HCT116 (cell line): ENCODE data around the gene CDH4. TPM values are rescaled to one million over a fixed set of nuclear protein-coding genes. Genes with fewer than 3 reads are reported as not detected.

Experiments used
- ATAC-seq: fragments of 200-7000 bp; cut with Tn5 transposase; 2 replicates; pipeline ENCODE4 v1.9.1; 2020; ENCODE audit warnings: mild to moderate bottlenecking, moderate library complexity
- BruUV-seq: library from RNA; stranded (reverse); fragments of 400-500 nt; replicated peaks from 2 replicates; lab custom pipeline; 2021; lab: Mats Ljungman, UMichigan
- CTCF ChIA-PET: fragments of 300-600 bp; sonication (Branson Sonifier 250); formaldehyde crosslinking; loops from one replicate; lab custom pipeline; 2021; ENCODE audit warnings: antibody characterized with exemption; lab: Charles Lee
- POLR2A ChIA-PET: fragments of 300-600, 350-600 bp; sonication (Branson Sonifier 250); formaldehyde crosslinking; loops from one replicate; lab custom pipeline; 2021; ENCODE audit warnings: antibody characterized with exemption; lab: Charles Lee
- RAD21 ChIA-PET, 2 experiments: fragments of 300-600 bp; sonication (Branson Sonifier 250); formaldehyde crosslinking; loops; one replicate each; lab custom pipeline; 2023; ENCODE audit warnings: low total read pairs in 2 of 2; ENCODE audit not compliant: uncharacterized antibody in 2 of 2, unreplicated experiment in 2 of 2, low non-redundant PET in 1 of 2; lab: Charles Lee
- DNase-seq: peaks from one replicate; pipeline ENCODE4 v3.0.0-alpha.2; 2010; ENCODE audit warnings: low read depth, low spot score
- H2AFZ ChIP-seq: fragments of 200-600 bp; shearing (Covaris generic), sonication (generic); 2 replicates; pipeline ENCODE4 v1.6.1; 2017; ENCODE audit warnings: low read depth, mixed run types, mixed read lengths, antibody characterized with exemption, low read length; ENCODE audit not compliant: poor library complexity, severe bottlenecking
- H3K27ac ChIP-seq: 2 replicates; pipeline ENCODE4 v1.5.1; 2012; ENCODE audit warnings: low read depth, low read length
- H3K27me3 ChIP-seq: fragments of 200-600 bp; sonication (generic); 2 replicates; pipeline ENCODE4 v1.6.1; 2016; ENCODE audit warnings: mixed run types, low read length, mixed read lengths; ENCODE audit not compliant: insufficient read depth
- H3K36me3 ChIP-seq, 2 experiments: fragments of 200-500 bp in 1 of 2; fragments of 200-600 bp in 1 of 2; sonication (Bioruptor generic) in 1 of 2; sonication (generic) in 1 of 2; 2 replicates each; pipeline versions ENCODE4 v1.5.1 to v1.6.1; 2014 to 2016; ENCODE audit warnings: low read length in 2 of 2, inconsistent platforms in 1 of 2, mixed read lengths in 1 of 2, mixed run types in 1 of 2; ENCODE audit not compliant: insufficient read depth in 2 of 2, control insufficient read depth in 1 of 2
- H3K4me1 ChIP-seq, 2 experiments: fragments of 200-600 bp in 1 of 2; sonication (generic) in 1 of 2; 2 replicates each; pipeline versions ENCODE4 v1.5.1 to v1.6.1; 2012 to 2017; ENCODE audit warnings: low read length in 2 of 2, inconsistent platforms in 1 of 2, mild to moderate bottlenecking in 1 of 2, mixed read lengths in 1 of 2, mixed run types in 1 of 2, moderate library complexity in 1 of 2; ENCODE audit not compliant: insufficient read depth in 2 of 2, control insufficient read depth in 1 of 2
- H3K4me2 ChIP-seq: fragments of 200-600 bp; sonication (generic); 2 replicates; pipeline ENCODE4 v1.6.1; 2017; ENCODE audit warnings: mixed run types, low read length, mixed read lengths
- H3K4me3 ChIP-seq, 2 experiments: fragments of 200-600 bp in 1 of 2; sonication (generic) in 1 of 2; replicated peaks in 1 of 2; 2 replicates each; pipeline ENCODE4 v1.5.1; 2011 to 2016; ENCODE audit warnings: low read length in 2 of 2, control low read depth in 1 of 2, low read depth in 1 of 2, mild to moderate bottlenecking in 1 of 2, mixed read lengths in 1 of 2, mixed run types in 1 of 2
- H3K79me2 ChIP-seq: fragments of 200-600 bp; sonication (generic); 2 replicates; pipeline ENCODE4 v1.6.1; 2017; ENCODE audit warnings: mild to moderate bottlenecking, mixed run types, low read length, moderate library complexity, mixed read lengths; ENCODE audit not compliant: insufficient read depth
- H3K9ac ChIP-seq: fragments of 200-600 bp; sonication (generic); 2 replicates; pipeline ENCODE4 v1.6.1; 2016; ENCODE audit warnings: low read length, mixed read lengths
- H3K9me2 ChIP-seq: fragments of 200-600 bp; sonication (generic), shearing (Covaris generic); 2 replicates; pipeline ENCODE4 v1.6.1; 2017; ENCODE audit warnings: mixed run types, mild to moderate bottlenecking, moderate library complexity; ENCODE audit not compliant: insufficient read depth
- H3K9me3 ChIP-seq, 2 experiments: fragments of 200-500 bp in 1 of 2; fragments of 200-600 bp in 1 of 2; sonication (Bioruptor generic) in 1 of 2; sonication (generic) in 1 of 2; 2 replicates each; pipeline ENCODE4 v1.6.1; 2014 to 2017; ENCODE audit warnings: low read length in 2 of 2, mixed read lengths in 2 of 2, inconsistent platforms in 1 of 2, low read depth in 1 of 2, mild to moderate bottlenecking in 1 of 2, mixed run types in 1 of 2, moderate library complexity in 1 of 2; ENCODE audit not compliant: control insufficient read depth in 1 of 2, insufficient read depth in 1 of 2
- H4K20me1 ChIP-seq: fragments of 200-600 bp; sonication (generic), shearing (Covaris generic); 2 replicates; pipeline ENCODE4 v1.6.1; 2017; ENCODE audit warnings: mixed run types, mild to moderate bottlenecking, moderate library complexity; ENCODE audit not compliant: insufficient read depth
- ATF3 ChIP-seq: IDR thresholded peaks from 2 replicates; pipeline ENCODE4 v1.6.1; 2012
- CBX3 ChIP-seq: IDR thresholded peaks from 2 replicates; pipeline ENCODE4 v1.6.1; 2012; ENCODE audit warnings: low read depth
- CEBPB ChIP-seq: IDR thresholded peaks from 2 replicates; pipeline ENCODE4 v1.6.1; 2012; ENCODE audit warnings: low read depth
- EGR1 ChIP-seq: IDR thresholded peaks from 2 replicates; pipeline ENCODE4 v1.6.1; 2012; ENCODE audit warnings: low read depth
- EZH2 ChIP-seq: fragments of 200-600 bp; sonication (generic); IDR thresholded peaks from 2 replicates; pipeline ENCODE4 v1.6.1; 2017; ENCODE audit warnings: antibody characterized with exemption, mixed run types
- EZH2phosphoT487 ChIP-seq: fragments of 200-600 bp; IDR thresholded peaks from 2 replicates; pipeline ENCODE4 v1.6.1; 2018; ENCODE audit warnings: antibody characterized with exemption, borderline replicate concordance
- FOSL1 ChIP-seq: IDR thresholded peaks from 2 replicates; pipeline ENCODE4 v1.6.1; 2012; ENCODE audit warnings: low read depth
- MAX ChIP-seq: IDR thresholded peaks from 2 replicates; pipeline ENCODE4 v1.6.1; 2012
- POLR2A ChIP-seq: IDR thresholded peaks from 2 replicates; pipeline ENCODE4 v1.7.0; 2011; ENCODE audit warnings: borderline replicate concordance; ENCODE audit not compliant: insufficient read depth, insufficient read length; ENCODE audit errors: extremely low read depth
- POLR2AphosphoS5 ChIP-seq: IDR thresholded peaks from 2 replicates; pipeline ENCODE4 v1.6.1; 2011; ENCODE audit warnings: mild to moderate bottlenecking, low read depth, low read length, moderate library complexity
- RAD21 ChIP-seq: IDR thresholded peaks from 2 replicates; pipeline ENCODE4 v1.6.1; 2012; ENCODE audit warnings: low read depth, mild to moderate bottlenecking
- SP1 ChIP-seq: IDR thresholded peaks from 2 replicates; pipeline ENCODE4 v1.6.1; 2012; ENCODE audit warnings: low read depth
- SRF ChIP-seq: IDR thresholded peaks from 2 replicates; pipeline ENCODE4 v1.6.1; 2012; ENCODE audit warnings: low read depth
- TCF7L2 ChIP-seq: IDR thresholded peaks from 2 replicates; pipeline ENCODE4 v1.7.0; 2011; ENCODE audit warnings: borderline replicate concordance, inconsistent platforms; ENCODE audit not compliant: insufficient read depth, insufficient read length; ENCODE audit errors: extremely low read depth
- YY1 ChIP-seq: IDR thresholded peaks from 2 replicates; pipeline ENCODE4 v1.6.1; 2011; ENCODE audit warnings: low read length, low read depth, moderate library complexity, mild to moderate bottlenecking; ENCODE audit not compliant: insufficient replicate concordance; ENCODE audit errors: extremely low read depth
- ZBTB33 ChIP-seq: IDR thresholded peaks from 2 replicates; pipeline ENCODE4 v1.6.1; 2011; ENCODE audit warnings: mild to moderate bottlenecking, low read length, moderate library complexity; ENCODE audit not compliant: insufficient replicate concordance; ENCODE audit errors: extremely low read depth
- ZFX ChIP-seq: fragments of 450-650 bp; IDR thresholded peaks from 2 replicates; pipeline ENCODE4 v1.6.1; 2017
- intact Hi-C: fragments of 100-400 bp; cut with micrococcal nuclease; formaldehyde crosslinking; loops from 2 replicates; pipeline ENCODE4 v1.10.0; 2022
- total RNA-seq: library from RNA; stranded (reverse); gene quantifications from one replicate; pipeline ENCODE4 v1.2.1, GENCODE V29; 2021; ENCODE audit not compliant: unreplicated experiment
- TF ChIP-seq, protein P1 (sequence below), 3 experiments: fragments of 200-600 bp in 1 of 3; sonication (generic) in 1 of 3; IDR thresholded peaks in 2 of 3; conservative IDR thresholded peaks in 1 of 3; 2 replicates each; pipeline ENCODE4 v1.5.1; 2012 to 2017; ENCODE audit warnings: low read depth in 2 of 3, low read length in 2 of 3, antibody characterized with exemption in 1 of 3, borderline replicate concordance in 1 of 3, control low read depth in 1 of 3, mild to moderate bottlenecking in 1 of 3, mixed read lengths in 1 of 3, mixed run types in 1 of 3, moderate library complexity in 1 of 3; ENCODE audit not compliant: insufficient read depth in 1 of 3

CDH4 gene
- total RNA-seq, 1 experiment from 2014 or later = not detected

DNA sequence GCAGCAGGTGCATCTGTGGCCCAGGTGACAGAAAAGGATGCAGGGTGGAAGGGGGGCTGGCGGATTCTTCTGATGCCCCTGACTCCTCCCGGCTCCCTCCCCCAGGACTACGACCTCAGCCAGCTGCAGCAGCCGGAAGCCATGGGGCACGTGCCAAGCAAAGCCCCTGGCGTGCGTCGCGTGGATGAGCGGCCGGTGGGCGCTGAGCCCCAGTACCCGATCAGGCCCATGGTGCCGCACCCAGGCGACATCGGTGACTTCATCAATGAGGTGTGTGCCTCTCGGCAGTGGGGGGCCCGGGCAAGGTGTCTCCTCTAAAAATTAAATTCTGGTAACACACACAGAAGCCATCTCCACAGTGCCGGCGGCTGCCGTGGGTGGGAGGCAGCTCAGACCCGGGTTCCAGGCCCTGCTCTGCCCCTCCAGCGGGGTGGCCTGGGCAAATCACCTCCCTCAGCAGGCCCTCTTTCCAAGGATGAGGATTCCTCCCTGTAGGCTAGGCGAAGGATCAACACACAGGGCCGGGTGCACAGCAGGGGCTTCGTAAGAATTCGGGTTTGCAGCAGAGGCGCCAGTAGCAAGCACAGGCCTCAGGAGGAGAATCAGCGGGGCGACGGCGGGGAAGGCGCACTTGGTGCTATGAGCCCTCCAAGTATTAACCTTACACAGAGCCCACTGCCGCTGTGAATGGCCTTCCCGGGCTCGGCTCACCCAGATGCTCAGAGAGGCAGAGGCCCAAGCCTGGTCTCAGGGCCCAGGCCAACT is 682.1 kb downstream of the CDH4 start:
- Histone ChIP-seq H3K79me2 (no peaks in the 10 kb centered on the region), H3K27ac (no peak overlapping the region), H2AFZ (no peak overlapping the region), H4K20me1 (no peaks in the 10 kb centered on the region), H3K4me1 (no peaks in the 10 kb centered on the region), H3K9ac (no peak overlapping the region), H3K36me3 (no peaks in the 10 kb centered on the region), H3K27me3 (no peaks in the 10 kb centered on the region), H3K4me3 (no peak overlapping the region), H3K4me2 (no peak overlapping the region), H3K9me3 (no peaks in the 10 kb centered on the region), H3K9me2 (no peaks in the 10 kb centered on the region)
- ChIA-PET POLR2A (no interaction called here), CTCF (no interaction called here), RAD21 (no interaction called here)
- DNase-seq (no peak), ATAC-seq (no peak)
- no TSS peak for BruUV-seq
- TF ChIP-seq SP1 (no peak), POLR2AphosphoS5 (no peak), POLR2A (no peak), YY1 (no peak), ZFX (no peak), TCF7L2 (no peak), FOSL1 (no peak), SRF (no peak), CBX3 (no peak), EGR1 (no peak), MAX (no peak), ATF3 (no peak), ZBTB33 (no peak), CEBPB (no peak), EZH2 (no peak), EZH2phosphoT487 (no peak), RAD21 (no peak)
- TF ChIP-seq, protein P1, sequence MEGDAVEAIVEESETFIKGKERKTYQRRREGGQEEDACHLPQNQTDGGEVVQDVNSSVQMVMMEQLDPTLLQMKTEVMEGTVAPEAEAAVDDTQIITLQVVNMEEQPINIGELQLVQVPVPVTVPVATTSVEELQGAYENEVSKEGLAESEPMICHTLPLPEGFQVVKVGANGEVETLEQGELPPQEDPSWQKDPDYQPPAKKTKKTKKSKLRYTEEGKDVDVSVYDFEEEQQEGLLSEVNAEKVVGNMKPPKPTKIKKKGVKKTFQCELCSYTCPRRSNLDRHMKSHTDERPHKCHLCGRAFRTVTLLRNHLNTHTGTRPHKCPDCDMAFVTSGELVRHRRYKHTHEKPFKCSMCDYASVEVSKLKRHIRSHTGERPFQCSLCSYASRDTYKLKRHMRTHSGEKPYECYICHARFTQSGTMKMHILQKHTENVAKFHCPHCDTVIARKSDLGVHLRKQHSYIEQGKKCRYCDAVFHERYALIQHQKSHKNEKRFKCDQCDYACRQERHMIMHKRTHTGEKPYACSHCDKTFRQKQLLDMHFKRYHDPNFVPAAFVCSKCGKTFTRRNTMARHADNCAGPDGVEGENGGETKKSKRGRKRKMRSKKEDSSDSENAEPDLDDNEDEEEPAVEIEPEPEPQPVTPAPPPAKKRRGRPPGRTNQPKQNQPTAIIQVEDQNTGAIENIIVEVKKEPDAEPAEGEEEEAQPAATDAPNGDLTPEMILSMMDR (IDR thresholded peaks at IDR 0.05 in 2 of 3, conservative IDR thresholded peaks at IDR 0.05 in 1 of 3; ENCODE audit: borderline replicate concordance in 1 of 3, insufficient read depth in 1 of 3, low read depth in 2 of 3, low read length in 2 of 3) = no peak
- intact Hi-C loops = no loop called here
